HepG2 (cell line): ENCODE results near the gene GGCT. TPM values are rescaled to one million over a fixed set of nuclear protein-coding genes. Genes with fewer than 3 reads are reported as not detected.

Experiments
- ATAC-seq: fragments of 200-7000 bp; cut with Tn5 transposase; 3 replicates; pipeline ENCODE4 v1.9.1; 2020; ENCODE audit warnings: mild to moderate bottlenecking, moderate library complexity
- BruUV-seq: library from RNA; stranded (reverse); fragments of 400-500 nt; replicated peaks from 2 replicates; lab custom pipeline; 2021; lab: Mats Ljungman, UMichigan
- CTCF ChIA-PET: fragments of 300-600 bp; formaldehyde crosslinking; extraction: SDS; loops from one replicate; lab custom pipeline; 2021; ENCODE audit warnings: low total read pairs, inconsistent platforms, low intra/inter-chr PET ratio; lab: Yijun Ruan, JAX
- POLR2A ChIA-PET: fragments of 350-600 bp; sonication (Branson Sonifier 250); formaldehyde crosslinking; loops from one replicate; lab custom pipeline; 2020; ENCODE audit warnings: antibody characterized with exemption, inconsistent platforms; lab: Yijun Ruan, JAX
- DNase-seq: peaks from one replicate; pipeline ENCODE4 v3.0.0-alpha.2; 2015; ENCODE audit warnings: low spot score
- FAIRE-seq: peaks from 3 replicates; lab custom pipeline; 2011; peaks lifted over from hg19 to GRCh38; lab: Jason Lieb, UNC
- H2AFZ ChIP-seq: one replicate; pipeline ENCODE4 v1.6.1; 2011; ENCODE audit warnings: low read length, inconsistent platforms
- H3K27ac ChIP-seq: fragments of 300-600 bp; 3 replicates; pipeline ENCODE4 v1.8.0; 2011; ENCODE audit warnings: mixed run types, mild to moderate bottlenecking, mixed read lengths, low read length, inconsistent platforms; ENCODE audit not compliant: insufficient read depth; ENCODE audit errors: extremely low read length
- H3K27me3 ChIP-seq, 2 experiments: fragments of 200-600 bp in 1 of 2; 2 replicates in 1 of 2; 3 replicates in 1 of 2; pipeline versions ENCODE4 v1.6.0 to v1.8.0; 2011; ENCODE audit warnings: low read length in 2 of 2, mild to moderate bottlenecking in 2 of 2, moderate library complexity in 2 of 2, inconsistent platforms in 1 of 2; ENCODE audit not compliant: insufficient read depth in 2 of 2, control insufficient read depth in 1 of 2
- H3K36me3 ChIP-seq, 2 experiments: fragments of 200-600 bp in 1 of 2; replicated peaks in 1 of 2; 2 replicates in 1 of 2; 3 replicates in 1 of 2; pipeline versions ENCODE4 v1.5.1 to v1.8.0; 2011; ENCODE audit warnings: low read length in 2 of 2, inconsistent platforms in 1 of 2; ENCODE audit not compliant: insufficient read depth in 2 of 2, control insufficient read depth in 1 of 2
- H3K4me1 ChIP-seq: 2 replicates; pipeline ENCODE4 v1.5.1; 2012; ENCODE audit warnings: low read length, inconsistent platforms; ENCODE audit not compliant: insufficient read depth
- H3K4me2 ChIP-seq: 2 replicates; pipeline ENCODE4 v1.6.0; 2011; ENCODE audit warnings: low read depth, low read length, inconsistent platforms
- H3K4me3 ChIP-seq, 3 experiments: fragments of 200-600 bp in 1 of 3; sonication (generic), shearing (Covaris generic) in 1 of 3; replicated peaks in 1 of 3; 2 replicates each; pipeline ENCODE4 v1.5.1; 2011 to 2016; ENCODE audit warnings: low read length in 3 of 3, inconsistent platforms in 2 of 3, low read depth in 2 of 3, mild to moderate bottlenecking in 2 of 3, control low read depth in 1 of 3, mixed read lengths in 1 of 3; ENCODE audit not compliant: insufficient read depth in 1 of 3
- H3K79me2 ChIP-seq: one replicate; pipeline ENCODE4 v1.6.1; 2011; ENCODE audit warnings: low read length, inconsistent platforms; ENCODE audit not compliant: insufficient read depth
- H3K9ac ChIP-seq: 2 replicates; pipeline ENCODE4 v1.6.0; 2011; ENCODE audit warnings: mild to moderate bottlenecking, low read depth, low read length, inconsistent platforms; ENCODE audit not compliant: insufficient read depth
- H3K9me3 ChIP-seq: 2 replicates; pipeline ENCODE4 v1.5.1; 2012; ENCODE audit warnings: mild to moderate bottlenecking, low read length
- H4K20me1 ChIP-seq: 2 replicates; pipeline ENCODE4 v1.6.0; 2011; ENCODE audit warnings: inconsistent platforms, mild to moderate bottlenecking, low read length, moderate library complexity; ENCODE audit not compliant: insufficient read depth
- NFYC ChIP-seq: IDR thresholded peaks from 2 replicates; pipeline ENCODE4 v1.6.1; 2016; ENCODE audit warnings: missing genetic modification reagents, missing compliant biosample characterization
- PTBP1 ChIP-seq: fragments of 200-400 bp; formaldehyde crosslinking; IDR thresholded peaks from 2 replicates; pipeline ENCODE4 v1.6.1; 2018; ENCODE audit warnings: low read length, low read depth; ENCODE audit not compliant: poor library complexity, severe bottlenecking
- YEATS4 ChIP-seq: sonication (generic); formaldehyde crosslinking; IDR thresholded peaks from 2 replicates; pipeline ENCODE4 v1.4.0; 2020; ENCODE audit warnings: missing genetic modification reagents, borderline replicate concordance
- ZNF160 ChIP-seq: sonication (generic); formaldehyde crosslinking; IDR thresholded peaks from 2 replicates; pipeline ENCODE4 v1.8.0; 2022; ENCODE audit warnings: mild to moderate bottlenecking, inconsistent platforms, missing genetic modification reagents
- ZNF292 ChIP-seq: sonication (generic); formaldehyde crosslinking; IDR thresholded peaks from 2 replicates; pipeline ENCODE4 v1.8.1; 2022; ENCODE audit warnings: mild to moderate bottlenecking, low read depth, missing genetic modification reagents, borderline replicate concordance
- ZNF660 ChIP-seq: sonication (generic); formaldehyde crosslinking; IDR thresholded peaks from 2 replicates; pipeline ENCODE4 v1.5.1; 2020; ENCODE audit warnings: mild to moderate bottlenecking, low read depth, missing genetic modification reagents, borderline replicate concordance
- WGBS: methylation state at CpG from one replicate; pipeline ENCODE4 v1.1.6; 2017; ENCODE audit warnings: low lambda C conversion rate; 5-methylcytosine and 5-hydroxymethylcytosine counted together
- in situ Hi-C: cut with HindIII; loops from 2 replicates; pipeline ENCODE4 v1.10.0; 2017; ENCODE audit warnings: low pct_unique_long_range_greater_than_20kb; ENCODE audit not compliant: extremely low pct_ligation_motif_present
- intact Hi-C: fragments of 100-400 bp; cut with micrococcal nuclease; formaldehyde crosslinking; loops from one replicate; pipeline ENCODE4 v1.10.0; 2022; ENCODE audit not compliant: unreplicated experiment
- polyA plus RNA-seq, 8 experiments: library from polyadenylated mRNA; depleted of rRNA in 3 of 8; stranded (reverse) in 7 of 8; unstranded in 1 of 8; fragments of >200 nt; fragmentation: Illumina TruSeq in 4 of 8; extraction: Trizol in 4 of 8; gene quantifications; 2 replicates each; pipeline versions ENCODE4 v1.2.1 to v1.2.3, GENCODE V29; 2011 to 2016; ENCODE audit warnings: low read depth in 4 of 8, missing spikeins in 1 of 8, mixed read lengths in 1 of 8; ENCODE audit not compliant: insufficient read depth in 1 of 8
- total RNA-seq, 5 experiments: library from RNA; depleted of rRNA; stranded (reverse); fragments of >200 nt; fragmentation: Illumina TruSeq; extraction: Trizol; gene quantifications; 2 replicates each; pipeline ENCODE4 v1.2.3, GENCODE V29; 2016; ENCODE audit warnings: low read depth in 1 of 5
- TF ChIP-seq, protein P1 (sequence below): sonication (generic); formaldehyde crosslinking; IDR thresholded peaks from 2 replicates; pipeline ENCODE4 v1.4.0; 2020; ENCODE audit warnings: mild to moderate bottlenecking, missing genetic modification reagents
- TF ChIP-seq, protein P2 (sequence below): sonication (generic); formaldehyde crosslinking; IDR thresholded peaks from 2 replicates; pipeline ENCODE4 v1.8.1; 2022; ENCODE audit warnings: mild to moderate bottlenecking, missing genetic modification reagents
- TF ChIP-seq, protein P3 (sequence below), 2 experiments: IDR thresholded peaks; 2 replicates each; pipeline ENCODE4 v1.6.1; 2011 to 2012; ENCODE audit warnings: low read length in 2 of 2, borderline replicate concordance in 1 of 2, low read depth in 1 of 2, mild to moderate bottlenecking in 1 of 2, moderate library complexity in 1 of 2
- TF ChIP-seq, protein P4 (sequence below): sonication (generic); formaldehyde crosslinking; IDR thresholded peaks from 2 replicates; pipeline ENCODE4 v1.8.1; 2023; ENCODE audit warnings: mild to moderate bottlenecking, missing genetic modification reagents
- TF ChIP-seq, protein P5 (sequence below): sonication (generic); formaldehyde crosslinking; IDR thresholded peaks from 2 replicates; pipeline ENCODE4 v1.5.1; 2020; ENCODE audit warnings: missing genetic modification reagents, mild to moderate bottlenecking, borderline replicate concordance

GGCT gene
- total and polyA plus RNA-seq, 2 of the 13 experiments (the other 11 are each of a cell fraction or from before 2014, with no cell fraction given) = 19.5 to 78.3 TPM

DNA sequence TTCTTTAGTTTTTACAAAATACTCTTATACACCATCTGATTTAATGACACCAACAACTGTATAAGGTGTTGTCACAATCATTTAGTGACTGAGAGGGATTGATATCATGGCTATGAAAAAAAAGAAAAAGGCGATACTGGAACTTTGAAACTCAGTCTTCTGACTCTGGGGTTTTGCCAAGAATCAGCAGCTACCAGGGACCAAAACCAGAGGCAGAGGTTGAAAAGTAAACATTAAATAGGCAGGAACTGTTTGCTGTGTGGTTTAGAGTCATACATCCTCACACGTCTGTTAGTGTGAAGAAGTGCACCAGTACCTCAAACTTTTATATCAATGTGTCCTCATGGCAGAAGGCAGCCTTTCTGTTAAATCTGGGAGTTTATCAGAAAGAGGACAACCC is 19.9 kb upstream of the GGCT start (continued):
- TF ChIP-seq, protein P1, sequence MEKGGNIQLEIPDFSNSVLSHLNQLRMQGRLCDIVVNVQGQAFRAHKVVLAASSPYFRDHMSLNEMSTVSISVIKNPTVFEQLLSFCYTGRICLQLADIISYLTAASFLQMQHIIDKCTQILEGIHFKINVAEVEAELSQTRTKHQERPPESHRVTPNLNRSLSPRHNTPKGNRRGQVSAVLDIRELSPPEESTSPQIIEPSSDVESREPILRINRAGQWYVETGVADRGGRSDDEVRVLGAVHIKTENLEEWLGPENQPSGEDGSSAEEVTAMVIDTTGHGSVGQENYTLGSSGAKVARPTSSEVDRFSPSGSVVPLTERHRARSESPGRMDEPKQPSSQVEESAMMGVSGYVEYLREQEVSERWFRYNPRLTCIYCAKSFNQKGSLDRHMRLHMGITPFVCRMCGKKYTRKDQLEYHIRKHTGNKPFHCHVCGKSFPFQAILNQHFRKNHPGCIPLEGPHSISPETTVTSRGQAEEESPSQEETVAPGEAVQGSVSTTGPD (CRISPR knock-in tag) = peak; percentile 33; the same call in 1 of the 2 replicates

DNA sequence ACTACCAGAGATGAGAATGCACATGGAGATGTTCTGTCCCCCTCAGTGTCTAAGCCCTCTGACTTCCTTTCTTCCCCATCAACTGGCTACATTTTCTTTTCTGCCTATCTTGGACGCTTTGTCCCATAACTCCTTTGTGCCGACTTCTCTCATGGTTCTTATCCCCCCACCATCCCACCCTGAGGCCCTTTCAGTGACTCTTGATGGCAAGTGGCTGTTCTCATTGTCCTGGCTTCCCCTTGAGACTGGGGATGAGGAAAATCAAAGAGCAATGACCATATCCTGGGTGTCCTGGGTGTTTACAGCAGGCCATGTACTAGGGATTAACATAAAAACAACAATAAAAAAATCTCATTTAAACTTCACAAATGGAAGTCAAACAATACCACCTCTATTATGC is 18.8 kb upstream of the GGCT start:
- Histone ChIP-seq H3K4me1 (peaks cover 49% of the 10 kb centered on the region), H3K9ac (no peak overlapping the region), H3K36me3 (no peaks in the 10 kb centered on the region), H4K20me1 (no peaks in the 10 kb centered on the region), H3K79me2 (no peaks in the 10 kb centered on the region), H3K27me3 (no peaks in the 10 kb centered on the region), H3K4me3 (no peak overlapping the region), H3K27ac (no peak overlapping the region), H2AFZ (no peak overlapping the region), H3K9me3 (no peaks in the 10 kb centered on the region), H3K4me2 (no peak overlapping the region)
- ATAC-seq (no peak), DNase-seq (no peak), FAIRE-seq (no peak)
- CTCF ChIA-PET = no interaction called here
- in situ Hi-C loops = no loop called here
- intact Hi-C loops = no loop called here
- POLR2A ChIA-PET = no interaction called here
- no TSS peak for BruUV-seq
- 74% methylated on average over 2 of the region's 2 CpGs for WGBS
- TF ChIP-seq, protein P2, sequence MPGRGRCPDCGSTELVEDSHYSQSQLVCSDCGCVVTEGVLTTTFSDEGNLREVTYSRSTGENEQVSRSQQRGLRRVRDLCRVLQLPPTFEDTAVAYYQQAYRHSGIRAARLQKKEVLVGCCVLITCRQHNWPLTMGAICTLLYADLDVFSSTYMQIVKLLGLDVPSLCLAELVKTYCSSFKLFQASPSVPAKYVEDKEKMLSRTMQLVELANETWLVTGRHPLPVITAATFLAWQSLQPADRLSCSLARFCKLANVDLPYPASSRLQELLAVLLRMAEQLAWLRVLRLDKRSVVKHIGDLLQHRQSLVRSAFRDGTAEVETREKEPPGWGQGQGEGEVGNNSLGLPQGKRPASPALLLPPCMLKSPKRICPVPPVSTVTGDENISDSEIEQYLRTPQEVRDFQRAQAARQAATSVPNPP = no peak
- TF ChIP-seq ZNF660 (CRISPR knock-in tag) (no peak), YEATS4 (CRISPR knock-in tag) (no peak), PTBP1 (no peak), NFYC (CRISPR knock-in tag) (no peak), ZNF292 (no peak), ZNF160 (CRISPR knock-in tag) (no peak)
- TF ChIP-seq, protein P3, sequence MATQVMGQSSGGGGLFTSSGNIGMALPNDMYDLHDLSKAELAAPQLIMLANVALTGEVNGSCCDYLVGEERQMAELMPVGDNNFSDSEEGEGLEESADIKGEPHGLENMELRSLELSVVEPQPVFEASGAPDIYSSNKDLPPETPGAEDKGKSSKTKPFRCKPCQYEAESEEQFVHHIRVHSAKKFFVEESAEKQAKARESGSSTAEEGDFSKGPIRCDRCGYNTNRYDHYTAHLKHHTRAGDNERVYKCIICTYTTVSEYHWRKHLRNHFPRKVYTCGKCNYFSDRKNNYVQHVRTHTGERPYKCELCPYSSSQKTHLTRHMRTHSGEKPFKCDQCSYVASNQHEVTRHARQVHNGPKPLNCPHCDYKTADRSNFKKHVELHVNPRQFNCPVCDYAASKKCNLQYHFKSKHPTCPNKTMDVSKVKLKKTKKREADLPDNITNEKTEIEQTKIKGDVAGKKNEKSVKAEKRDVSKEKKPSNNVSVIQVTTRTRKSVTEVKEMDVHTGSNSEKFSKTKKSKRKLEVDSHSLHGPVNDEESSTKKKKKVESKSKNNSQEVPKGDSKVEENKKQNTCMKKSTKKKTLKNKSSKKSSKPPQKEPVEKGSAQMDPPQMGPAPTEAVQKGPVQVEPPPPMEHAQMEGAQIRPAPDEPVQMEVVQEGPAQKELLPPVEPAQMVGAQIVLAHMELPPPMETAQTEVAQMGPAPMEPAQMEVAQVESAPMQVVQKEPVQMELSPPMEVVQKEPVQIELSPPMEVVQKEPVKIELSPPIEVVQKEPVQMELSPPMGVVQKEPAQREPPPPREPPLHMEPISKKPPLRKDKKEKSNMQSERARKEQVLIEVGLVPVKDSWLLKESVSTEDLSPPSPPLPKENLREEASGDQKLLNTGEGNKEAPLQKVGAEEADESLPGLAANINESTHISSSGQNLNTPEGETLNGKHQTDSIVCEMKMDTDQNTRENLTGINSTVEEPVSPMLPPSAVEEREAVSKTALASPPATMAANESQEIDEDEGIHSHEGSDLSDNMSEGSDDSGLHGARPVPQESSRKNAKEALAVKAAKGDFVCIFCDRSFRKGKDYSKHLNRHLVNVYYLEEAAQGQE (IDR thresholded peaks at IDR 0.05; ENCODE audit: borderline replicate concordance in 1 of 2, low read depth in 1 of 2, low read length in 2 of 2) = no peak
- TF ChIP-seq, protein P4, sequence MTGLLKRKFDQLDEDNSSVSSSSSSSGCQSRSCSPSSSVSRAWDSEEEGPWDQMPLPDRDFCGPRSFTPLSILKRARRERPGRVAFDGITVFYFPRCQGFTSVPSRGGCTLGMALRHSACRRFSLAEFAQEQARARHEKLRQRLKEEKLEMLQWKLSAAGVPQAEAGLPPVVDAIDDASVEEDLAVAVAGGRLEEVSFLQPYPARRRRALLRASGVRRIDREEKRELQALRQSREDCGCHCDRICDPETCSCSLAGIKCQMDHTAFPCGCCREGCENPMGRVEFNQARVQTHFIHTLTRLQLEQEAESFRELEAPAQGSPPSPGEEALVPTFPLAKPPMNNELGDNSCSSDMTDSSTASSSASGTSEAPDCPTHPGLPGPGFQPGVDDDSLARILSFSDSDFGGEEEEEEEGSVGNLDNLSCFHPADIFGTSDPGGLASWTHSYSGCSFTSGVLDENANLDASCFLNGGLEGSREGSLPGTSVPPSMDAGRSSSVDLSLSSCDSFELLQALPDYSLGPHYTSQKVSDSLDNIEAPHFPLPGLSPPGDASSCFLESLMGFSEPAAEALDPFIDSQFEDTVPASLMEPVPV = no peak
- TF ChIP-seq, protein P5, sequence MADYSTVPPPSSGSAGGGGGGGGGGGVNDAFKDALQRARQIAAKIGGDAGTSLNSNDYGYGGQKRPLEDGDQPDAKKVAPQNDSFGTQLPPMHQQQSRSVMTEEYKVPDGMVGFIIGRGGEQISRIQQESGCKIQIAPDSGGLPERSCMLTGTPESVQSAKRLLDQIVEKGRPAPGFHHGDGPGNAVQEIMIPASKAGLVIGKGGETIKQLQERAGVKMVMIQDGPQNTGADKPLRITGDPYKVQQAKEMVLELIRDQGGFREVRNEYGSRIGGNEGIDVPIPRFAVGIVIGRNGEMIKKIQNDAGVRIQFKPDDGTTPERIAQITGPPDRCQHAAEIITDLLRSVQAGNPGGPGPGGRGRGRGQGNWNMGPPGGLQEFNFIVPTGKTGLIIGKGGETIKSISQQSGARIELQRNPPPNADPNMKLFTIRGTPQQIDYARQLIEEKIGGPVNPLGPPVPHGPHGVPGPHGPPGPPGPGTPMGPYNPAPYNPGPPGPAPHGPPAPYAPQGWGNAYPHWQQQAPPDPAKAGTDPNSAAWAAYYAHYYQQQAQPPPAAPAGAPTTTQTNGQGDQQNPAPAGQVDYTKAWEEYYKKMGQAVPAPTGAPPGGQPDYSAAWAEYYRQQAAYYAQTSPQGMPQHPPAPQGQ (CRISPR knock-in tag) = no peak
